HG03558 (cell line): Measurements from ENCODE around the gene NME7.
"Not testable (repeated sequence)": the region's sequence is repeated elsewhere in the genome, so short reads cannot be mapped to it uniquely, and the experiment has no call there.

Experiments used
- ATAC-seq: cut with Tn5 transposase; IDR thresholded peaks from one replicate; pipeline ENCODE4 v1.9.1; 2021; ENCODE audit warnings: moderate number of reproducible peaks; ENCODE audit not compliant: unreplicated experiment; ENCODE audit errors: extremely low read depth

The NME7 gene

GRCh38 chr1:169309178-169310166 is 58.1 kb downstream of the NME7 start:
- peak; percentile 36 for ATAC-seq

- ATAC-seq = no peak
Measured at GRCh38 chr1:169308313-169309039, 59.1 kb downstream of the NME7 start.

GRCh38 chr1:169307176-169307575 is 60.4 kb downstream of the NME7 start:
- ATAC-seq = no peak

- ATAC-seq = no peak
Measured at GRCh38 chr1:169305948-169306347, 61.6 kb downstream of the NME7 start.

GRCh38 chr1:169305356-169305755 is 62.2 kb downstream of the NME7 start:
- ATAC-seq = no peak

- ATAC-seq = no peak
Measured at GRCh38 chr1:169300854-169301253, 66.7 kb downstream of the NME7 start.

- no peak for ATAC-seq
Measured at GRCh38 chr1:169298441-169298840, 69.2 kb downstream of the NME7 start.

GRCh38 chr1:169295846-169296245 is 71.8 kb downstream of the NME7 start:
- no peak for ATAC-seq

GRCh38 chr1:169295425-169295824 is 72.2 kb downstream of the NME7 start:
- no peak for ATAC-seq

GRCh38 chr1:169289016-169289415 is 78.6 kb downstream of the NME7 start:
- ATAC-seq = no peak

- ATAC-seq = no peak
Measured at GRCh38 chr1:169288011-169288414, 79.6 kb downstream of the NME7 start.

GRCh38 chr1:169287280-169287679 is 80.3 kb downstream of the NME7 start:
- no peak for ATAC-seq

GRCh38 chr1:169281562-169281961 is 86.0 kb downstream of the NME7 start:
- not testable (repeated sequence) for ATAC-seq

- ATAC-seq = no peak
Measured at GRCh38 chr1:169271098-169271497, 96.5 kb downstream of the NME7 start.

GRCh38 chr1:169266133-169266532 is 101.5 kb downstream of the NME7 start:
- ATAC-seq = no peak

GRCh38 chr1:169263059-169263458 is 104.5 kb downstream of the NME7 start:
- ATAC-seq = no peak

- ATAC-seq = no peak
Measured at GRCh38 chr1:169261884-169262283, 105.7 kb downstream of the NME7 start.

- ATAC-seq = no peak
Measured at GRCh38 chr1:169260478-169261151, 107.0 kb downstream of the NME7 start.

- no peak for ATAC-seq
Measured at GRCh38 chr1:169259816-169260215, 107.8 kb downstream of the NME7 start.

- no peak for ATAC-seq
Measured at GRCh38 chr1:169250795-169251194, 116.8 kb downstream of the NME7 start.

- no peak for ATAC-seq
Measured at GRCh38 chr1:169250022-169250421, 117.6 kb downstream of the NME7 start.
